ENCODE data around the gene ZNF557. TPM values are rescaled to one million over a fixed set of nuclear protein-coding genes. Genes with fewer than 3 reads are reported as not detected.

Gene ZNF557
- total and polyA plus RNA-seq, 2 of the 4 experiments (the other 2 are of a cell fraction): 3.7 to 21.1 TPM

DNA sequence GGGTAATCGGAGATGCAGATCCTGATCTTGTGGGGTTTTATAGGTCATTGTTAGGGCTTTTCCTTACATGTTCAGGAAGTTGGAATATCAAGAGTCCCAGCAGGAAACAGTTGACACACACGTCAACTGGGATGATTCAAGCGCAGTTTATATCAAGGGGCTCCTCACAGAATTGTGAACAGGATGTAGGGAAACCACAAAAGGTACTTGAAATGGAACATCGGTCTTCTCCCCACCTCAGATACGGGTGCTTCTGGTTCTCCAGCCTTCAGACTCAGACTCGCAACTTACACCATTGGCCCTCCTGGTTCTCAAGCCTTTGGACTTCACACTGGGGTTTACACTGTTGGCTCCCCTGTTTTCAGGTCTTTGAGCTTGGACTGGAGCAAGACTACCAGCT, 19.5 kb downstream of the ZNF557 start:
- no peak for TF ChIP-seq RCOR1 (IDR thresholded peaks at IDR 0.05; ENCODE audit: insufficient replicate concordance, low read length)
- in situ Hi-C loops (cut with MboI; ENCODE audit: low sequenced_read_pairs): no loop called here
- no peak overlapping the region for H3K23ac ChIP-seq (ENCODE audit: low read depth, low read length)
- ChIA-PET POLR2A (ENCODE audit: unreplicated experiment) (no interaction called here), CTCF (no interaction called here)
- WGBS, 2 experiments (ENCODE audit: extremely low coverage in 2 of 2, insufficient read length in 1 of 2): no CpG with 5 or more reads among the region's 6 CpGs
- H3K9me3 ChIP-seq (ENCODE audit: control insufficient read depth, insufficient read depth, low read length): peaks cover 70% of the 10 kb centered on the region
- no peaks in the 10 kb centered on the region for H3K4me1 ChIP-seq (ENCODE audit: control insufficient read depth, insufficient read depth, low read length)
- no peak overlapping the region for H3K56ac ChIP-seq (ENCODE audit: extremely low read depth, insufficient read depth, low read length)
- H2BK20ac ChIP-seq (ENCODE audit: low read depth, low read length): no peak overlapping the region
- ATAC-seq (ENCODE audit: low read depth): no peak
- DNase-seq: no peak
- no peak overlapping the region for H2AK9ac ChIP-seq (replicated peaks; ENCODE audit: low read depth, low read length, poor library complexity)
- H2AK5ac ChIP-seq (ENCODE audit: low read depth, low read length): no peak overlapping the region
- no peak overlapping the region for H3K4me2 ChIP-seq (ENCODE audit: low read depth, low read length)
- no peak overlapping the region for H2AFZ ChIP-seq (replicated peaks; ENCODE audit: low read length, poor library complexity)
- H4K8ac ChIP-seq (ENCODE audit: low read depth in 2 of 2, low read length in 2 of 2): no peak overlapping the region
- no peak overlapping the region for H3K27ac ChIP-seq (ENCODE audit: insufficient read depth, low read length)
- no peaks in the 10 kb centered on the region for H4K20me1 ChIP-seq (ENCODE audit: insufficient read depth, low read length)
- H3K4ac ChIP-seq (ENCODE audit: low read depth, low read length): no peak overlapping the region
- H2BK5ac ChIP-seq (ENCODE audit: low read depth, low read length, poor library complexity, severe bottlenecking): no peak overlapping the region
- dilution Hi-C loops (cut with HindIII; ENCODE audit: low sequenced_read_pairs, unreplicated experiment): no loop called here
- H4K5ac ChIP-seq (ENCODE audit: low read depth, low read length): no peak overlapping the region
- H3K18ac ChIP-seq (ENCODE audit: low read depth, low read length): no peak overlapping the region
- H3K79me1 ChIP-seq (ENCODE audit: low read depth in 1 of 2, low read length in 2 of 2): no peaks in the 10 kb centered on the region
- peaks cover 37% of the 10 kb centered on the region for H3K36me3 ChIP-seq (ENCODE audit: control insufficient read depth, insufficient read depth, low read length)
- intact Hi-C loops (cut with micrococcal nuclease): no loop called here
- H2BK15ac ChIP-seq (ENCODE audit: low read depth, low read length): no peak overlapping the region
- no peak overlapping the region for H3K14ac ChIP-seq (replicated peaks; ENCODE audit: low read depth, low read length)
- no peak overlapping the region for H3K9ac ChIP-seq (ENCODE audit: low read depth, low read length)
- no peak overlapping the region for H2BK120ac ChIP-seq (ENCODE audit: low read depth, low read length)
- H3K27me3 ChIP-seq (ENCODE audit: control insufficient read depth, insufficient read depth, low read length): no peaks in the 10 kb centered on the region
- H3K9me1 ChIP-seq (ENCODE audit: insufficient read depth, low read length): no peaks in the 10 kb centered on the region
- no TSS peak for BruUV-seq (replicated peaks)
- no peak overlapping the region for H4K91ac ChIP-seq (ENCODE audit: insufficient read depth, low read depth, low read length)
- no peak overlapping the region for H3K4me3 ChIP-seq (ENCODE audit: insufficient read depth, low read depth, low read length)

Data from IMR-90 (cell line).